ENCODE measurements around the gene UPK1A.

UPK1A gene

DNA sequence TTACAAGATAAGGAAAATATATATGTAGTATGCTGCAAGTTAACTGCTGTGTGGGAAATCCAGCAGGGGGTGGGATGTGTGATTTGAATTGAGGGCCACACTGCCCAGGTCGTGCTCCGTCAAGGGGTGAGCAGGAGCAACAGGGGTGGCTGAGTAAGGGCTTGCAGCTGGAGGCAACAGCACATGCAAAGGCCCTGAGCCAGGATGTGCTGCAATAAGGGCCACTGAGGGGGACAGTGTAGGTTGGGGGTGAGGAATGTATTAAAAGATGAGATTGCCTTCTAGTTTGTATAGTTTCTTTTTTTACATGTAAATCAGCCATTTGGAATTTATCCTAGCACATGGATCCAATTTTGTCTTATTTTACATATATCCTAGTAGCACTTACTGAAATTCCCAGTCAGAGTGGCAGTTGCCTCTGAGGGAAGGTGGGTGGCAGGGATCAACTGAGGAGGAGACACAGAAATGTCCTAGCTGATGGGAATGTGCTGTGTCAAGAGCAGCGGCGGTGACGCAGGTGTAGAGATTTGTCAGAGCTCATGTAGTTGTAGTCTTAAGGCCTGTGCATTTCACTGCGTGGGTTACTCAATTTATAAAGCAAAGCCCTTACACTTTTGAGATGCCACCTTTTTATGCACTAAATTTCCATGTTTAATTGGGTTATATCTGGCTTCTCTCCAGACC lies 42.8 kb upstream of the UPK1A start:
- DNase-seq (ENCODE audit: low read depth) = no peak
- TF ChIP-seq, protein P1, sequence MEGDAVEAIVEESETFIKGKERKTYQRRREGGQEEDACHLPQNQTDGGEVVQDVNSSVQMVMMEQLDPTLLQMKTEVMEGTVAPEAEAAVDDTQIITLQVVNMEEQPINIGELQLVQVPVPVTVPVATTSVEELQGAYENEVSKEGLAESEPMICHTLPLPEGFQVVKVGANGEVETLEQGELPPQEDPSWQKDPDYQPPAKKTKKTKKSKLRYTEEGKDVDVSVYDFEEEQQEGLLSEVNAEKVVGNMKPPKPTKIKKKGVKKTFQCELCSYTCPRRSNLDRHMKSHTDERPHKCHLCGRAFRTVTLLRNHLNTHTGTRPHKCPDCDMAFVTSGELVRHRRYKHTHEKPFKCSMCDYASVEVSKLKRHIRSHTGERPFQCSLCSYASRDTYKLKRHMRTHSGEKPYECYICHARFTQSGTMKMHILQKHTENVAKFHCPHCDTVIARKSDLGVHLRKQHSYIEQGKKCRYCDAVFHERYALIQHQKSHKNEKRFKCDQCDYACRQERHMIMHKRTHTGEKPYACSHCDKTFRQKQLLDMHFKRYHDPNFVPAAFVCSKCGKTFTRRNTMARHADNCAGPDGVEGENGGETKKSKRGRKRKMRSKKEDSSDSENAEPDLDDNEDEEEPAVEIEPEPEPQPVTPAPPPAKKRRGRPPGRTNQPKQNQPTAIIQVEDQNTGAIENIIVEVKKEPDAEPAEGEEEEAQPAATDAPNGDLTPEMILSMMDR (IDR thresholded peaks at IDR 0.05; ENCODE audit: control insufficient read depth, extremely low read depth, insufficient read depth) = no peak
- no peak overlapping the region for H3K4me3 ChIP-seq (ENCODE audit: low read depth, low read length)

DNA sequence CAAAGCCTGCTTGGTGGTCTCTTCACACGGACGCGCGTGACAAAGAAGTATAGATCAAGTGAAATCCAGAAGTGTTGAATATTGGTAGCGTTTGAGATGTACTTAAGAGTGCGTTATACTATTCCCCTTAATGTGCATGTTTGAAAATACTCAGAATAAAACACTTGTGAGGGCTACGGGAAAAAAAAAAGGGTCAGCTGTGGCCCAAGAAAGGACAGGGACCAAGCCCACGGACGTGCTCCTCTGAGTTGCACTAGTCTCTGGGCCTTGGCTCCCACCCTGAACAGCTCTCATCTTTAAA lies 38.1 kb upstream of the UPK1A start:
- peak overlapping the region; percentile 100 for H3K4me3 ChIP-seq (ENCODE audit: low read depth, low read length)
- TF ChIP-seq, protein P1 (IDR thresholded peaks at IDR 0.05; ENCODE audit: control insufficient read depth, extremely low read depth, insufficient read depth) = no peak
- no peak for DNase-seq (ENCODE audit: low read depth)

DNA sequence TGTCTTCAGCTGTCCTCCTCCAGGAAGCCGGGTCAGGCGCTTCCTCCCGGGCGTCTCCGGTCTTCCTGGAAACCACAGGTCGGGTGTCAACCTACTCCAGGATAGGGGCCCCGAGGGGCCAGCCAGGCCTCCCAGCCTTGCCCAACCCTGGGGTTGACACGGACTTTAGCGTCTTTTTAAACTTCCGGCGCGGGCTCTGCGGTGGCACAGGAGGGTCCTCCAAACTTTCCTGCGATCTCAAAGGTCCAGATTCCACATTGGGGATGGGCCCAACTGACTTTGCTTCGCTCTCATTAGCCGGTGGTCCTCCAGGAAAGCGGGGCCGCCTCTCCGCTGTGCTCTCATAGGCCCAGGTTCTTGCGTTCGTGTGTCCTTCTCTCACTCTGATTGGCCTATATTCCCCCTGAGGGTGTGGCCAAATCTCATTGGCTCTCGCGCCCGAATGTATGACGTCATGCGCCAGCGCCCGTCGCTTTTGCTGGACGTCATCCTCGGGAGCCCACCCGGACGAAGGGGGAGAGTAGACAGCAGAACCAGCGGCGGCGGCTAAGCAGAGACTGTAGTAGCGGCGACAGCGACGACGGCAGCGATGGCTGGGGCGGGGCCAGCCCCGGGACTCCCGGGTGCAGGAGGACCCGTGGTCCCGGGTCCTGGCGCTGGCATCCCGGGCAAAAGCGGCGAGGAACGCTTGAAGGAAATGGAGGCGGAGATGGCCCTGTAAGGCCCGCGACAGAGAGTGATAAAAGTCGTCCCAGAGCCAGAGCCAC lies 37.6 kb upstream of the UPK1A start, which contains the start of gene RBM42:
Gene RBM42, plus strand, starts transcription at position 472 of the 767 bp plus-strand sequence. Its CDS starts 118 bp downstream, at position 590.
- TF ChIP-seq, protein P1 (IDR thresholded peaks at IDR 0.05; ENCODE audit: control insufficient read depth, extremely low read depth, insufficient read depth) = no peak
- peak within 1 kb of the TSS; percentile 100 for H3K4me3 ChIP-seq (ENCODE audit: low read depth, low read length)
- peak; percentile 96 for DNase-seq (ENCODE audit: low read depth)

DNA sequence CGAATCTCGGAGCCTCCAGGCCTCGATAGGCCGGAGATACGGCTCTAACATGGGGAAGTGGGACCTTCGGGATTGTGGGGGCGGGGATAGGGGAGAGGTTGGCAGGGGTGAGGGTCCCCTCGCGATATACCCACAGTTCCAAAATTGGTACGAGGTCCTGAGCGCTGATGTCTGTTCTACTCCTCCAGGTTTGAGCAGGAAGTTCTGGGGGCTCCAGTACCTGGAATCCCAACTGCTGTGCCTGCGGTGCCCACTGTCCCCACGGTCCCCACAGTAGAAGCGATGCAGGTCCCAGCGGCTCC lies 37.0 kb upstream of the UPK1A start:
- peak overlapping the region; percentile 100 for H3K4me3 ChIP-seq (ENCODE audit: low read depth, low read length)
- no peak for DNase-seq (ENCODE audit: low read depth)
- TF ChIP-seq, protein P1 (IDR thresholded peaks at IDR 0.05; ENCODE audit: control insufficient read depth, extremely low read depth, insufficient read depth) = no peak

DNA sequence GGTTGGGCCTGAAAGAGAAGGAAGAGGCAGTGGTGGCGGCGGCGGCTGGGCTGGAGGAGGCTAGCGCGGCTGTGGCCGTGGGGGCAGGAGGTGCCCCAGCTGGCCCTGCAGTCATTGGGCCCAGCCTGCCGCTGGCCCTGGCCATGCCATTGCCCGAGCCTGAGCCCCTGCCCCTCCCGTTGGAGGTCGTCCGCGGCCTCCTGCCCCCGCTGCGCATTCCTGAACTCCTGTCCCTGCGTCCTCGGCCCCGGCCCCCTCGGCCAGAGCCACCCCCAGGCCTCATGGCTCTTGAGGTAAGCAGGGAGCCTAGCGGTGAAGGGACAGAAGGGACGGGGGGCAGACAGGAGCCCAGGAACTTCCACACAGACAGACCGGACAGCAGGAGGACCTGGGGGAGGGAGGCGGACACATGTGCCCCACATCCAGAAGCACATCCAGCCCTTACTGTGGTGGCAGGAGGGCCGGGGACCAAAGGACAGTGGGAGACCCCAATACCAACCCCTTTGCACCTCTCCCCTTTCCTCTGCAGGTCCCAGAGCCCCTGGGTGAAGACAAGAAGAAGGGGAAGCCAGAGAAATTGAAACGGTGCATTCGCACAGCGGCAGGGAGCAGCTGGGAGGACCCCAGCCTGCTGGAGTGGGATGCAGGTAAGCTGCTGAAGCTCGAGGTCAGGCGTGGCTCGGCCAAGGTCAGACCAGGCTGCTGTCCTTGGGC lies 32.4 kb upstream of the UPK1A start:
- TF ChIP-seq, protein P1 (IDR thresholded peaks at IDR 0.05; ENCODE audit: control insufficient read depth, extremely low read depth, insufficient read depth) = no peak
- no peak overlapping the region for H3K4me3 ChIP-seq (ENCODE audit: low read depth, low read length)
- no peak for DNase-seq (ENCODE audit: low read depth)

DNA sequence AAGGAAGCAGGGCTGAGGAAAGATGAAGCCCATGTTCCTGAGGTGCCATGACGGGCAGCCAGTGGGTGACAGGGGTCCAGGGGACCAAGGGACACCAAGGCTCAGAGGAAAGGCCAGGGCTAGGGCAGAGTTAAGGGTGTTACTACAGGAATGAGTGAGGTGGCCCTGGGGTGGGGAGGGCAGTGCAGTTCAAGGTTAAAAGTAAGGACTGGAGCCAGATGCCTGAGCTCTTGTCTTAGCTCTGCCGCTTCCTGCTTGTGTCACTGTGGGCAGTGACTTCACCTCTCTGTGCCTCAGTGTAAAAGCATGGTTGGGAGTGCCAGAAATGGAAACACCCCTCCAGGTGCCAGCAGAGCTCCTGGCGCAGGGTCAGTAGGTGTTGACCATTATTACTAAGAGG lies 29.7 kb upstream of the UPK1A start:
- DNase-seq (ENCODE audit: low read depth) = no peak
- TF ChIP-seq, protein P1 (IDR thresholded peaks at IDR 0.05; ENCODE audit: control insufficient read depth, extremely low read depth, insufficient read depth) = no peak
- no peak overlapping the region for H3K4me3 ChIP-seq (ENCODE audit: low read depth, low read length)
